ENCODE results near the gene WDR18. TPM values are rescaled to one million over a fixed set of nuclear protein-coding genes. Genes with fewer than 3 reads are reported as not detected.

The WDR18 gene
- total RNA-seq, 1 donor from 2014 or later: 38.6 TPM

- no peaks in the 10 kb centered on the region for H3K27me3 ChIP-seq
- no peak for TF ChIP-seq EZH2phosphoT487 (IDR thresholded peaks at IDR 0.05)
- no peak for TF ChIP-seq CTCF (IDR thresholded peaks at IDR 0.05)
- no peak for TF ChIP-seq EZH2 (IDR thresholded peaks at IDR 0.05)
- H4K20me1 ChIP-seq (ENCODE audit: low read depth): peaks cover 6% of the 10 kb centered on the region
- no peak overlapping the region for H3K4me2 ChIP-seq
- H3K4me1 Mint-ChIP-seq: peaks cover 4% of the 10 kb centered on the region
- H3K9me3 ChIP-seq (ENCODE audit: low read depth): peaks cover 5% of the 10 kb centered on the region
- peaks cover 7% of the 10 kb centered on the region for H3K27me3 Mint-ChIP-seq (ENCODE audit: insufficient read depth, low read depth)
- H3K36me3 ChIP-seq: peaks cover 14% of the 10 kb centered on the region
- H3K4me3 Mint-ChIP-seq: no peak overlapping the region
- H3K4me1 ChIP-seq: peaks cover 5% of the 10 kb centered on the region
- H3K79me2 ChIP-seq (ENCODE audit: low read depth): no peaks in the 10 kb centered on the region
- no peak overlapping the region for H3K9ac ChIP-seq
- peak overlapping the region; percentile 53 for H3K27ac ChIP-seq
- H3K9me3 Mint-ChIP-seq: peaks cover 6% of the 10 kb centered on the region
- no peak overlapping the region for H3K27ac Mint-ChIP-seq
- H3K4me3 ChIP-seq: no peak overlapping the region
- no peak for DNase-seq (ENCODE audit: low spot score)
- no peak overlapping the region for H2AFZ ChIP-seq (replicated peaks)
- H3F3A ChIP-seq (ENCODE audit: low read depth): peaks cover 22% of the 10 kb centered on the region
- peaks cover 14% of the 10 kb centered on the region for H3K36me3 Mint-ChIP-seq
Observed at GRCh38 chr19:974564-975257, 9.4 kb upstream of the WDR18 start.

GRCh38 chr19:976476-976875 is 7.7 kb upstream of the WDR18 start:
- no peak overlapping the region for H3K4me3 Mint-ChIP-seq
- H3K36me3 Mint-ChIP-seq: peaks cover 5% of the 10 kb centered on the region
- peaks cover 16% of the 10 kb centered on the region for H3K4me1 ChIP-seq
- H3K4me1 Mint-ChIP-seq: peaks cover 13% of the 10 kb centered on the region
- no peak overlapping the region for H2AFZ ChIP-seq (replicated peaks)
- H3K27ac Mint-ChIP-seq: no peak overlapping the region
- TF ChIP-seq EZH2 (IDR thresholded peaks at IDR 0.05) (no peak), CTCF (IDR thresholded peaks at IDR 0.05) (no peak), EZH2phosphoT487 (IDR thresholded peaks at IDR 0.05) (no peak)
- no peak overlapping the region for H3K27ac ChIP-seq
- no peak overlapping the region for H3K9ac ChIP-seq
- no peak overlapping the region for H3K4me3 ChIP-seq
- peaks cover 4% of the 10 kb centered on the region for H3K27me3 Mint-ChIP-seq (ENCODE audit: insufficient read depth, low read depth)
- H3K9me3 ChIP-seq (ENCODE audit: low read depth): no peaks in the 10 kb centered on the region
- no peak for DNase-seq (ENCODE audit: low spot score)
- H3K79me2 ChIP-seq (ENCODE audit: low read depth): no peaks in the 10 kb centered on the region
- no peak overlapping the region for H3K4me2 ChIP-seq
- H3K27me3 ChIP-seq: no peaks in the 10 kb centered on the region
- H4K20me1 ChIP-seq (ENCODE audit: low read depth): peaks cover 6% of the 10 kb centered on the region
- no peaks in the 10 kb centered on the region for H3K36me3 ChIP-seq
- H3F3A ChIP-seq (ENCODE audit: low read depth): peaks cover 32% of the 10 kb centered on the region
- H3K9me3 Mint-ChIP-seq: no peaks in the 10 kb centered on the region

- Mint-ChIP-seq H3K27me3 (ENCODE audit: insufficient read depth, low read depth) (peaks cover 4% of the 10 kb centered on the region), H3K4me1 (peaks cover 13% of the 10 kb centered on the region)
- DNase-seq (ENCODE audit: low spot score): no peak
Observed at GRCh38 chr19:977058-977464, 7.1 kb upstream of the WDR18 start.

More at GRCh38 chr19:977058-977464, 7.1 kb upstream of the WDR18 start:
- TF ChIP-seq CTCF (IDR thresholded peaks at IDR 0.05) (no peak), EZH2phosphoT487 (IDR thresholded peaks at IDR 0.05) (no peak), EZH2 (IDR thresholded peaks at IDR 0.05) (no peak)
- H3K4me3 Mint-ChIP-seq: no peak overlapping the region
- Histone ChIP-seq H3K9ac (no peak overlapping the region), H4K20me1 (ENCODE audit: low read depth) (peaks cover 6% of the 10 kb centered on the region), H3K4me3 (no peak overlapping the region), H3K79me2 (ENCODE audit: low read depth) (no peaks in the 10 kb centered on the region), H2AFZ (replicated peaks) (no peak overlapping the region), H3K4me1 (peaks cover 16% of the 10 kb centered on the region), H3K9me3 (ENCODE audit: low read depth) (no peaks in the 10 kb centered on the region), H3K27ac (no peak overlapping the region), H3F3A (ENCODE audit: low read depth) (peaks cover 35% of the 10 kb centered on the region), H3K4me2 (no peak overlapping the region), H3K27me3 (no peaks in the 10 kb centered on the region), H3K36me3 (no peaks in the 10 kb centered on the region)
- H3K9me3 Mint-ChIP-seq: no peaks in the 10 kb centered on the region
- peaks cover 5% of the 10 kb centered on the region for H3K36me3 Mint-ChIP-seq
- no peak overlapping the region for H3K27ac Mint-ChIP-seq

Data from neural progenitor cell (in vitro differentiated cells).